Suprapubic skin (tissue), 4 donors: Measurements from ENCODE around the gene GALNT2. TPM values are rescaled to one million over a fixed set of nuclear protein-coding genes. Genes with fewer than 3 reads are reported as not detected.

Experiments used
- DNase-seq, 2 donors: peaks; one replicate each; pipeline ENCODE4 v3.0.0-alpha.2; 2019; ENCODE audit warnings: low spot score in 2 of 2
- H3K27ac ChIP-seq: fragments of 200-600 bp; sonication (generic); one replicate; pipeline ENCODE4 v1.5.1; 2019
- H3K27me3 ChIP-seq: fragments of 200-600 bp; sonication (generic); one replicate; pipeline ENCODE4 v1.5.1; 2019
- H3K36me3 ChIP-seq: fragments of 200-600 bp; sonication (generic); one replicate; pipeline ENCODE4 v1.5.1; 2019
- H3K4me1 ChIP-seq: fragments of 200-600 bp; sonication (generic); one replicate; pipeline ENCODE4 v1.5.1; 2019
- H3K4me3 ChIP-seq: fragments of 200-600 bp; sonication (generic); one replicate; pipeline ENCODE4 v1.5.1; 2019; ENCODE audit warnings: mild to moderate bottlenecking
- H3K9me3 ChIP-seq: fragments of 200-600 bp; sonication (generic); one replicate; pipeline ENCODE4 v1.5.1; 2019
- CTCF ChIP-seq, 2 donors: fragments of 200-600 bp in 1 of 2; fragments of 450-650 bp in 1 of 2; sonication (generic) in 1 of 2; IDR thresholded peaks; one replicate each; pipeline ENCODE4 v1.5.1; 2016 to 2019; ENCODE audit warnings: antibody characterized with exemption in 2 of 2, mild to moderate bottlenecking in 1 of 2, moderate library complexity in 1 of 2
- EP300 ChIP-seq: sonication (generic); formaldehyde crosslinking; IDR thresholded peaks from one replicate; pipeline ENCODE4 v1.6.1; 2017; ENCODE audit warnings: antibody characterized with exemption
- POLR2A ChIP-seq, 2 donors: fragments of 450-650 bp; IDR thresholded peaks; one replicate each; pipeline ENCODE4 v1.6.1; 2017; ENCODE audit warnings: antibody characterized with exemption in 2 of 2, mild to moderate bottlenecking in 2 of 2, moderate library complexity in 2 of 2
- POLR2AphosphoS5 ChIP-seq, 3 donors: sonication (generic); formaldehyde crosslinking; IDR thresholded peaks; one replicate each; pipeline ENCODE4 v1.6.1; 2017; ENCODE audit warnings: antibody characterized with exemption in 3 of 3
- WGBS: methylation state at CpG from one replicate; pipeline ENCODE4 v1.1.5; 2018; 5-methylcytosine and 5-hydroxymethylcytosine counted together
- total RNA-seq, 4 donors: library from RNA; depleted of rRNA; stranded (reverse); fragments of >200 nt; gene quantifications; one replicate each; pipeline ENCODE4 v1.1.0, GENCODE V29; 2016

Gene GALNT2
- total RNA-seq, 4 donors from 2014 or later = 24.1 to 40.2 (median 36.4) TPM

GRCh38 chr1:230079199-230080024 is 12.4 kb downstream of the GALNT2 start:
- H3K9me3 ChIP-seq = no peaks in the 10 kb centered on the region
- no peaks in the 10 kb centered on the region for H3K27me3 ChIP-seq
- DNase-seq = no peak
- no peaks in the 10 kb centered on the region for H3K36me3 ChIP-seq
- H3K27ac ChIP-seq = no peak overlapping the region
- no peak overlapping the region for H3K4me3 ChIP-seq
- H3K4me1 ChIP-seq = peaks cover 31% of the 10 kb centered on the region
- TF ChIP-seq CTCF (IDR thresholded peaks at IDR 0.05) = no peak
- no peak for TF ChIP-seq POLR2A (IDR thresholded peaks at IDR 0.05)
- no peak for TF ChIP-seq POLR2AphosphoS5 (IDR thresholded peaks at IDR 0.05)
- no peak for TF ChIP-seq EP300
- 95% methylated on average over 10 of the region's 10 CpGs for WGBS

GRCh38 chr1:230080822-230081221 is 13.8 kb downstream of the GALNT2 start:
- Histone ChIP-seq H3K27ac (no peak overlapping the region), H3K36me3 (no peaks in the 10 kb centered on the region), H3K4me1 (peaks cover 45% of the 10 kb centered on the region), H3K4me3 (no peak overlapping the region), H3K27me3 (no peaks in the 10 kb centered on the region), H3K9me3 (no peaks in the 10 kb centered on the region)
- WGBS = 90% methylated on average over 4 of the region's 8 CpGs
- DNase-seq = no peak
- no peak for TF ChIP-seq CTCF (IDR thresholded peaks at IDR 0.05)
- no peak for TF ChIP-seq EP300
- no peak for TF ChIP-seq POLR2AphosphoS5 (IDR thresholded peaks at IDR 0.05)
- TF ChIP-seq POLR2A (IDR thresholded peaks at IDR 0.05) = no peak

GRCh38 chr1:230081751-230082150 is 14.7 kb downstream of the GALNT2 start:
- no peak for TF ChIP-seq CTCF (IDR thresholded peaks at IDR 0.05)
- no peak for TF ChIP-seq POLR2A (IDR thresholded peaks at IDR 0.05)
- Histone ChIP-seq H3K4me3 (no peak overlapping the region), H3K27me3 (no peaks in the 10 kb centered on the region), H3K27ac (no peak overlapping the region), H3K4me1 (peaks cover 54% of the 10 kb centered on the region), H3K36me3 (no peaks in the 10 kb centered on the region), H3K9me3 (no peaks in the 10 kb centered on the region)
- no peak for DNase-seq
- WGBS = 79% methylated on average over 8 of the region's 8 CpGs

GRCh38 chr1:230082211-230082610 is 15.2 kb downstream of the GALNT2 start:
- no peak overlapping the region for H3K4me3 ChIP-seq
- WGBS = 98% methylated on average over 4 of the region's 4 CpGs
- TF ChIP-seq EP300 = no peak
- H3K27ac ChIP-seq = no peak overlapping the region
- DNase-seq = no peak
- H3K27me3 ChIP-seq = no peaks in the 10 kb centered on the region
- no peaks in the 10 kb centered on the region for H3K36me3 ChIP-seq
- H3K9me3 ChIP-seq = no peaks in the 10 kb centered on the region
- H3K4me1 ChIP-seq = peaks cover 58% of the 10 kb centered on the region

GRCh38 chr1:230083053-230083452 is 16.0 kb downstream of the GALNT2 start:
- no peaks in the 10 kb centered on the region for H3K27me3 ChIP-seq
- no peaks in the 10 kb centered on the region for H3K9me3 ChIP-seq
- H3K27ac ChIP-seq = no peak overlapping the region
- no peak for DNase-seq
- WGBS = 95% methylated on average over 9 of the region's 9 CpGs
- no peak for TF ChIP-seq EP300
- TF ChIP-seq CTCF (IDR thresholded peaks at IDR 0.05) = no peak
- TF ChIP-seq POLR2AphosphoS5 (IDR thresholded peaks at IDR 0.05) = no peak
- TF ChIP-seq POLR2A (IDR thresholded peaks at IDR 0.05) = no peak
- peaks cover 64% of the 10 kb centered on the region for H3K4me1 ChIP-seq
- H3K36me3 ChIP-seq = no peaks in the 10 kb centered on the region
- no peak overlapping the region for H3K4me3 ChIP-seq
